ENCODE data around the gene PSMG3.

Gene PSMG3

DNA sequence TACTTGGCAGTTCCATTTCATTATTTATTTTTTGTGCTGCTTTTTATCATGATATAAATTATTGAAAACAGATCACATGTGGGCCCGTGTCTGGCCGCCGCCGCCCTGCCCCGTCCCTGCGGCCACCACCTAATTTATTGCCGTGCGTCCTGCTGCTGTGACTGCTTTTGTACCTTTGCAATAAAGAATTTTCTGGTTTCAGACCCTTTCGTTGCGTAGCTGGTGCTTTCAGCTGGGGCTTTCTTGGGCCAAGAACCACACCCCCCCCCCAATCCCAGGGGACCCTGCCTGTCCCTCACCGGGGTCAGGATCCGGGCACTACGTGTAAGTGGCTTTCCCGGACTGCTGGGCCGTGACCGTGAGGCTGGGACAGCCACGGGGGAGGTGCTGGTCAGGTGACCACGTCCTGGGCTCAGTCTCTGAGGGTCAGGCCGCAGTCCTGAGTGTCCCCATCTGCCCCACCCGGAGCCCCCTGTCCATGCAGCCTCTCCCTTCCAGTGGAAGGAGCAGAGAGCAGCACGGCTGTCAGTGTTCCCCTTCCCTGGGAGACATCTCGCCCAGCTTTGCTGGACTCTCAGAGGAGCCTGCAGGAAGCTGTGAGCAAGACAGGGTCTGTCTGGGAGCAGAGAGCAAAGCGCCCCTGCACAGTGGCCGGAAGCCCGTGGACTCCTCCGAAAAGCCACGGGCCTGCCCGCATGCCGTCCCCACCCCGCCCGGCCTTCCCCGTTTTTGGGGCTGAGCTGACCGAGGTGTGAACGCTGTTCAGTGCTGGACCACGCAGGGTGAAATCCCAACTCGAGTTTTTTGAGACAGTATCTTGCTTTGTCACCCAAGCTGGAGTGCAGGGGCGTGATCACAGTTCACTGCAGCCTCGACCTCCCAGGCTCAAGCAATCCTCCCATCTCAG lies 26.7 kb downstream of the PSMG3 start:
- no peak for DNase-seq

DNA sequence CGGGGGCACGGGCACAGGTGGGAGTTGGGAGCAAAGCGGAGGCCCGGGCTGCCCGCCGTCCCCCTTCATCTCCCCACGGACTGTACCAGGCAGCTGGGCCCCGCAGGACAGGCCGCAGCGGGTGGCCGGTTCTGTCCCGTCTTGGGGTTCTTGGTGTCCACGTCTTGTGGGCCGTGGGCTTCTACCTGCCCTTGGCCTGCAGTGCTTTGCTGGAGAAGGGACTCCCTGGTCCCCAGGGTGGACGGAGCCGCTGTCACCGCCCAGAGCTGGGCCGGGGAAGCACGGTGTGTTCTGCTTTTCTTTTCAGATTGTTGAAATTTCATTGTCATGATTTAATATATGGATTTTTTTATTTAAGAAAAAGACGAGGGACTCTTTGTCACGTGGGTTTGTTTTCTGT lies 27.5 kb downstream of the PSMG3 start:
- DNase-seq = no peak

DNA sequence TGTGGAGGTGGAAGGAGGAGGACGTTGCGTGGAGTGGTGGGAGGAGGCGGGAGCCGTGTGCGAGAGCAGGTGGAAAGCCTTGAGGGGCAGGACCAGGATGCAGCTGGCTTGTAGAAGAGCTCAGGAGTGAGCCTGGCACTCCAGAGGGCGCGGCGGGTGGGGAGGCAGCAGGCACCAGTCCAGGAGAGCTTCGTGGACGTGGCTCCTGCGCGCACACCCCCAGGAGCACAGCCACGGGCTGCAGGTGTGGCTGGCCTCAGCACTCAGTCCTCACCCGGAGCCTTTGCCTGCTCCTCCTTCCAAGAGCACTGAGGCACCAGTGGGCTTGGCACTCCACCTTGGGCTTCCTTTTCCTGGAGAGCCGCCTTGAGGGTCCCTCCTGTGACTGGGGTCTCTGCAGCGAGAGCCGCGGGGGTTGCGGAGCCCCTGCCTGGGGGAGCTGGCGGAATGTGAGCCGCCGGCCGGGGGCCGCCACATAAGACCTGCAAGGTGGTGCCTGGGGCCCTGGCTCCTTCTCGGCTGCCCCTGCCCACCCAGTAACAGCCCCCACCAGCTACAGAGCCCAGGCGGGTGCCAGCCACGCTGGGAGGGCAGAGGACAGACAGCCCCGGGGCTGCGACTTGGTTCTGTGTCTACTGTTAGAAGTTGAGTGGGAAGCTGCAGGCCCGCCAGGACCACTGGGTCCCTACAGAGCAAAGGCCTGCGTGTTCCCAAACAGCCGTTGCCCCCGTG lies 28.2 kb downstream of the PSMG3 start:
- DNase-seq = no peak

DNA sequence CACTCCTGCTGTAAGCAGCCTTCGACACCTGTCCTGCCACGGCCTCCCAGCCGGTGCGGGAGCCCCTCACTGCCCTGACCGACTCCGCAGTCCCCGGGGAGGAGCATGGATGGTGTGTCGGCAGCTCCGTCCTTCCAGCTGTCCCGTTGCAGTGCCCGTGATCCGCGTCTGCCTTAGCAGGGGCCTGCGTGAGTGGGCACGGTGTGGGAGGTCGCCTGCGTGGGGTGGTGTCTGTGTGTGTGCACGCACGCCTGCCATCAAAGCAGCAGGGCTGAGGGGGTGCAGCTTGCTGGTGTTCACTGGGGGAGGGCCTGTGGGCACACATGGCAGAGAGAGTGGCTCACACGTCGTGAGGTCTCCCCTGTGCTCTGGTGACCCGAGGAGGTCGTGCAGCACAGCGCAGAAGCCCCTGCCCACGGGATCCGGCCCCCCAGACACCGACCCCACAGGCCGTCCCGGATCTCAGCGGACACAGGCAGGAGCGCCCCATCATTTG lies 29.0 kb downstream of the PSMG3 start:
- no peak for DNase-seq

DNA sequence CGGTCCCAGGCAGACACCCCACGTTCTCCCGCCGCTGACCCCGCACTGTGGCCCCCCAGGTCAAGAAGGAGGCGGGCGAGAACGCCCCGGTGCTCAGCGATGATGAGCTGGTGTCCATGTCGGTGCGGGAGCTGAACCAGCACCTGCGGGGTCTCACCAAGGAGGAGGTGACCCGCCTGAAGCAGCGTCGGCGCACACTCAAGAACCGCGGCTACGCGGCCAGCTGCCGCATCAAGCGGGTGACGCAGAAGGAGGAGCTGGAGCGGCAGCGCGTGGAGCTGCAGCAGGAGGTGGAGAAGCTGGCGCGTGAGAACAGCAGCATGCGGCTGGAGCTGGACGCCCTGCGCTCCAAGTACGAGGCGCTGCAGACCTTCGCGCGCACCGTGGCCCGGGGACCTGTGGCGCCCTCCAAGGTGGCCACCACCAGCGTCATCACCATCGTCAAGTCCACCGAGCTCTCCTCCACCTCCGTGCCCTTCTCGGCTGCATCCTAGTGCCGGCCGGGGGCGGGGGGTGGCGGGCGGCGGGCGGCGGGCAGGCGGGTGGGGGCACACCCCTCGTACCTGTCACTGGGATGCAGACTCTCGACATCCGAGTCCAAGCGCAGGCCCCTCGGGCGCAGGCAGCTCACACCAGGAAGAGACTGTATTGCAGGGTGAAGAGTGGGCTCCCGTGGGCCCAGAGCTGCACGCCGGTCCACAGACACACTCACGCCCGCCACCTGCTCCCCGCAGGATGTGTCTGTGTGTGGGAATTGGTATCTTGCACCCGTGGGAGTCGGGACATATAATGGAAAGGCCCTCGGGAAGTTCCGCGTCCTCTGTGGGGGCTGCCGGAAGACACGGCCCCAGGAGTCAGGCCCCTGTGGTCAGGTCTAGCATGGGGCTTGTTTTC lies 29.7 kb downstream of the PSMG3 start:
- DNase-seq = no peak

DNA sequence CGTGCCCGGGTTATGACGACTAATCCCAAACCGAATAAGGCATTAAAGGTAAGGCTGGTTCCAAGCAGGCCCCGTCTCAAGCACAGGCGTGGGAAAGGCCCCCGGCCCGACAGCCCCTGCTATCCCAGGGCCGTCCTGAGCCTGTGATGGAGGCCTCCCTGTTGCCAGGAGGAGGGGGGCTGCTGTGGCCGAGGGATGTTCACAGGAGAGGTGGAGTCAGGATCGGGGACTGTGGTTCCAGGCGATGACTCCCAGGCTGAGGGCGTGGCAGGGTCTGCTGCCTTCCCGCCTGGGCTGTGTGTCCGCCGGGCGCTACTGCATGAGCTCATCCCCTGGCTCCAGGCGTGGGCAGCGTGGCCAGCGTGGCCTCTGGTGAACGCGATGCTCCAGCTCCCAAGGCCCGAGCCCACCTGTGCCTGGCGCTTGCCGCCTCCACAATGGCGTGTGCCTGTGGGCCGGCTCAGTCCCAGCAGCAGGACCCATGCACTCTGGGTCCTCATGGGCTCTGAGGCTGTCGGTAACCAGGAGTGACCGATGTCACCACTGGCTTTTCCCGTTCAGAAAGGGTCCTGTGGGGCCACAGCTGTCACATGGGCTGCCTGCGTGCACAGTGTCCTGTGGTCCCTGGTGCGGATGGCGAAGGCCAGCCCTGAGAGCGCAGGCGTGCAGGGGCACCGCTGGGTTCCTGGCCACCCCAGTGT lies 30.5 kb downstream of the PSMG3 start:
- no peak for DNase-seq

DNA sequence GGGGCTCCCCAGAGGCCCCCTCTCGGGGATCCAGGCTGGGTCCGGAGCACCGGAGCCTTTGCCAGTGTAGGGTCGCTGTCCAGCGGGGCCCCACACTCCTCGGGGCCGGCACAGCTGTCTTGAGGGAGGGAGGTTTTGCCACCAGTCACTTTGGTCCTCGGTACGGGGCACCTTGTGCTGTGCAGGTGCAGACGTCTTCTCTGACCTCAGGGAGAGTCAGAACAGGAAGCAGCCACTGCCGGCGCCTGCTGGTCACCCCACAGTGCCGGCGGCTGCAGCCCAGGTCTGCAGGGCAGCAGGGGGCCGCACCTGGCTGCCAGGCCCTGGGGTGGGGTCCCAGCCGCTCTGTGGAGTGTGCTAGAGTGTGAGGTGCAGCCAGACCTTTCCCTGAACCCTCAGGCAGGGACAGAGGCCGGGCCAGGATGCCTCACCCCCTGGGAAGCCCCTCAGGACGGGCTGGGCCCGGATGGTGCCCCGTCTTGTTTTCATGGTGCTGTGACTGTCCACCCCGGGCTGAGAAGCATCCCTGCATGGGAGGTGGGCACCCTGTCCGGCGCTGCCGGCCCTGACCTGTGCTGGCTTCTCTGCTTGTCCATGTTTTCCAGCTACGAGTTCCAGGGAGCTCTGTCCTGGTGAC lies 31.2 kb downstream of the PSMG3 start:
- DNase-seq = no peak

DNA sequence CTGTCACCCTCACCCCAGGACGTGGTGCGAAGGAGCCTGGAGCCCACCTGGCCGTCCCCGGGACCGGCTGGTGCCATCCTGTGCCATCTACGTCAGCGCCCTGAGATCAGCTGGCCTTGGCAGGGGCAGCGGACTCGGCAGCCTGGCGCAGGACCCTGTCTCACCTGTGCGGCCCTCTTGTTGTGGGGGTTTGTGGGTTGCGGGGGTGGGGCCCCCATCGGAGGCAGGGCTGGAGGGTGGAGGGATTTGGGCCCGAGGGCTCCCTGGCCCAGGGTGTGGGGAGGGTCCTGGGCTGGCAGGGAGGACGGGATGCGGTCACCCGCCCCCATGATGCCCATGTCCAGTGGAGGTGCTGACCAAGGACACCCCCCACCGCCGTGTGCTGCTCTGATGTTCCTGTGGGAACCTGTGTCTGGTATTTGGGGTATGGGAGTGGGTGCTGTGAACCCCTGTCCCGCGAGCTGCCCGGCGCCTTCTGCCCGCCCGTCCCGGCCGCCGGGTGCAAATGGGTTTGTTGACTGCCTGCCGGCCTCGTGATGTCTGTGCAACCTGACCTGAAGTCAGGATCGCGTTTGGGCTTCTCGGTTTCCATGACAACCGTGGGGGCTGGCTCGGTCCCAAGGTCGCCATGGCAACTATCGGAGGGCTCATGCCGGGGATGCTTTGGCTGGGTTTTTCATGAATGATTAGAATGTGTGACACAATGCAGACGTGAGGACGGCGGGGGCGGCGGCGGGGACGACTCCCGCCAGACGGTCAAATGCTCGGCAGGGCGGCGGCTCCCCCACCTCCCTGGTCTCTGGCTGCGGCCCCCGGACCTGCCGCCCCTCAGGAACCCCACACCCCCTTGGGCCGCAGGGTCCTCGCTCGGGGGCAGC lies 32.1 kb downstream of the PSMG3 start:
- peak; percentile 92 for DNase-seq

DNA sequence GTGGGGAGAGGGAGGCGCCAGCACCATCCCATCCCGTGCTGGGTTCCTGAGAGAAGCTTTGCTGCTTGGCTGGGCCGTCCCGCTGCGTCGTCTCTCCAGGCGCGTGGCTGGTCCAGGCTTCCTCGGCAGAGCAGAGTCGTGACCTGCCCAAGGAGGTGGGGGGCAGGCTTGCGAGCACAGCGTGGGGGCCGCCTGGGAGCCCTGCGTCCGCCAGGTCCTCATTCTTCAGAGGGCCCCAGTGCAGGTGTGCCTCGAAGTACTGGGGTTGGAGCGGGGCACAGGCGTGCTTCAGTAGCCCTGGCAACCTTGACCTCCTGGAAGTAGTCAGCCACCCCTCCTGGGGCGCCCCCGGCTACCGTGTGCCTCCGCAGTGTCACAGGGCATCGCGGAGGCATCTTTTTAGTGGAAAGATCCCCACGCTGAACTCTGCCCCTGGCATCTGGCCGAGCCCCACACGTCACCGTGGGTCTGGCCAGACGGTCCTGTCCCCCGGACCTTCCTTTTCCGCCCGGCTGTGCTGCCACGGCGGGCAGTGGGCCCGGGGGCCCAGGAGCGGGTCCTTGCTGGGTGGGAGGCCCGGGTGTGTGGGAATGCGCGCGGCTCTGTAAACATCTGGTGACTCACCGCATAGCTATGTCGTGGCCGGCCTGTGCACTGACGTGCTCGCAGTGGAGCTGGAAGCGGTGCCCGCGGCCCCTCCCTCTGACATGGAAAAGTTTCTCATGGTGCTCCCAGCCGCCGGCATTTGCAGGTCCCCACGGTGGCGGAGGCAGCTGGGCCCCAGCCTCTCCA lies 32.9 kb downstream of the PSMG3 start:
- peak; percentile 98 for DNase-seq

DNA sequence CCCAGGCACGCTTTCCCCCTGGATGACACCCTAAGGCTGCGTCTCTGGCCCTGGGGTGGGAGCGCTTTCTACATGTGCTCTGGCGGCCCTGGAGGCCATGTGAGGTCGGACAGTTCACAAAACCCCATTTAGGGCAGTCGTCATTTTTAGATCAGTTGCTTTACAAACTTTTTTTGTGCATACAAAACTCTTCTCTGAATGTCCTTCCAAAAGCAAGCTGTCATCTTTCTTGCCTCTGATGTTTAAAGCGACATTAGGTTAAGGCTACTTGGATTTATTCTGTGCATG lies 33.4 kb downstream of the PSMG3 start:
- no peak for DNase-seq

DNA sequence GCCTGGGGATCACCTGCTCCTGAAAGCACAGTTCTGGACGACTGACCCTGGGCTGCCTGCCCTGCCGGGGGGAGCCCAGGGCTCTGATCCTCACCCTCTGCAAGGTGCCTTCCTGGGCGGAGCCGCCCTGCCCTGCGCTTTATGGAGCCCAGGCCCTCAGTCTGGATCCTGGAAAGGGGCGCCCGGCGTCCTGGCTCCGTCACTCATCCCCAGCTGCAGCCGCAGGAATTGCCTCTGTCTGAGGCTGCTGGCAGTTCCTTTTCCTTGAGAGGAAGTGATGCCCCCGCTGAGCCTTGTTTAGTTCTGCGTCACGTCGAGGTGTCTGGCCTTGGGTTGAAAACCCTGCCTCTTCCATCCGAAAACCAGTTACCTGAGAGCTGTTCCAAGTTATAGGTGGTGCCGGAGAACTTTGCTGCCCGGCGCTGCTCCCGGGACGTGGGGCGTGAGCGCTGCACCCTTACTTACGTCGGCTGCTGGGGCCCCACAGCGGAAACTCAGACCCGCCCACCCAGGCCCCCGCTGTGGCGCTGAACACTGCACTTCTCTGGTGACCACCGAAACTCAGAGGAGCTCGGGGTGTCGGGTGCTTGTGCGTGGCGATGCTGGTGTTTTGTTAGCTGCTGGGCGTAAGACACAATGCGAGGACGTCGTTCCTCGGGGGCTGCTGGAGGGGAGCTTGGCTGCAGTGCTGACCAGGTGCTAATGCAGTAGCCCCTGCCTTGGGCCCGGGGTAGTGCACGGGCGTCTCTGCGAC lies 34.0 kb downstream of the PSMG3 start:
- DNase-seq = no peak

DNA sequence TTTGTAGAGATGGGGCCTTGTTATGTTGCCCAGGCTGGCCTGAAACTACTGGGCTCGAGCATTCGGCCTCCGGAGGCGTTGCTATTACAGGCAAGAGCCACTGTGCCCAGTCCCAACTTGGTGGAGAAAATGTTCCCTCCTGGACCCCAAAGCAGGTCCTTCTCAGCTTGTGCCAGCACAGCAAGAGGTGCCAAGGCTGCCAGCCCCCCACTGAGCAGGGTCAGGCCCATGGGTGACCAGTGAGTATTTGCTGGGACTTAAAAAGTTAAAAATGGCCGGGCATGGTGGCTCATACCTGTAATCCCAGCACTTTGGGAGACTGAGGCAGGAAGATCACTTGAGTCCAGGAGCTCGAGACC lies 34.8 kb downstream of the PSMG3 start:
- DNase-seq = no peak

DNA sequence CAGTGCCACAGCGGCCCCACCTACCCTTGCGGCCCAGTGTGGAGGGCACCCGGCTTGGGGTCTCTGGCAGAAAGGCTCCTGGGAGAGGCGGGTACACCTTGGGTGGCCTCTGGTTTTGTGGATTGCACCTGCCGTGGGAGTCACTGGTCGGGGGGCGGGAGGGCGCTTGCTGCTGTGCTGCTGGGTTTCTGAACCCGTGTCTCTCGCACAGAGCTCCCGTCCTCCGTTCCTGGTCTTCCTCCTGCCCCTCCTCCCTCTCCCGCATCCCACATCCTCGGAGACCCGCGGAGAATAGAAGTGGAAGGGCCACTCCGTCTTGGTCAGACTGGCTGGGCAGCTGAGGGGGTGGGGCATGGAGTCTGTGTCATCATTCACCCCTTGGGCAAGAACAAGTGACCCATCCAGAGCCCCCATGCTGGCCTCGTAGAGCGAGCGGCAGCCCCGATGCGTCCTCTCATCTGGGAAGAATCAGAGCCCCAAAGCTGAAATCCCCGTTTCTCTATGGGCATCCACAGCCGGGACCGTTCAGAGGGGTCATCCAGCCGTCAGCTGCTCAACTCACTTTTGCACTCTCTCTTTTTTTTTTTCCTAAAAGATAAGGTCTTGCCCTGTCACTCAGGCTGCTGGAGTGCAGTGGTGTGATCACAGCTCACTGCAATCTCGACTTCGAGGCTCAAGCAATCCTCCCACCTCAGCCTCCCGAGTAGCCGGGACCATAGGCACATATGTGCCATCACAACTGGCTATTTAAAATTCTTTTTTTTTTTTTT lies 35.3 kb downstream of the PSMG3 start:
- no peak for DNase-seq

DNA sequence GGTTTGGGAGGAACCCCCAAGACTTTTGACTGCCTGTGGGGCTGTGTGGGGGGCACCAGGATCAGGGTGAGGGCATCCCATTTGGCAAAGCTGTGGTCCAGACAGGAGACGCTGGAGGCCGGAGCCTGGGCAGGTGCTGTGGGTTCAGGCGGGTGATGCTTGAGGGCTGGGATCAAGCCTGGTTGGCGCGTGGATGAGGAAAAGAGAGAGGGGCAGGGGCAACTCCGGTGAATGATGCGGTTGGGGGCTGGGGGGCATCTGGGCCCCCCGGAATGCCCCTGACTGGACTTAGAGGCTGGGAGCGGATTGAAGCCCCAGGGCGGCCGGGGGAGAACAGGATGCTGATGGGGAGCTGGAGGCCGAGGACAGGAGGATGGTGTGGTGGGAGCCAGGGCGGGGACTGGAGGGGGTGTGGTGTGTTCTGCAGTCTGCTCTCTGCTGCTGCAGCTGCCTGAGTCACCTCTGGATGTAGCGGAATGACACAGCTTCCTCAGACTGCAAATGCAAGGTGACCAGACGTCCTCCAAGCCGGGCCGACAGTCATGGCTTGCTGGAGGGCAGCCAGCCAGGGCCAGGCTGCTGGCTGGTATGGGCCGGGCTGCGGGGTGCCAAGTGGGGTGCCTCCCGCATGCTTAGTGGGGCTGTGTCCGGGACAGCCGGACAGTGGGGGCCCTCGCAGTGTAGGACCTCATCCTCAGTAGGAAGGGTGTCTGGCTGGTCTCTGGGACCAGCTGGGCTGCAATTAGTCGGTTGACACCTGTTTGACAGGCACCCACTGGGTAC lies 36.1 kb downstream of the PSMG3 start:
- DNase-seq = peak; percentile 72

DNA sequence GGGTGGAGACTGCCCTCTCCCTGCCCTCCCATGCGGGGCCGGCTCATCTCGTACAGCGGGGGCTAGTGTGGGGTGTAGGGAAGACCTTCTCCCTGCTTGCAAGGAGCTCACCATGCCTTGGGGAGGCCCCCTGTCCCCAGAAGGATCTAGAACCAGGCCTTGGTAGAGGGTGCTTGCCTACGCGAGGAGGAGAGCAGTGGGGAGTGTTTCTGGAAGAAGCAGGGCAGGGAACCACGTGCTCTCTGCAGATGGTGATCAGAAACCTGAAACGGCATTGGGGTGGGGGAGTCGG lies 36.6 kb downstream of the PSMG3 start:
- DNase-seq = no peak

DNA sequence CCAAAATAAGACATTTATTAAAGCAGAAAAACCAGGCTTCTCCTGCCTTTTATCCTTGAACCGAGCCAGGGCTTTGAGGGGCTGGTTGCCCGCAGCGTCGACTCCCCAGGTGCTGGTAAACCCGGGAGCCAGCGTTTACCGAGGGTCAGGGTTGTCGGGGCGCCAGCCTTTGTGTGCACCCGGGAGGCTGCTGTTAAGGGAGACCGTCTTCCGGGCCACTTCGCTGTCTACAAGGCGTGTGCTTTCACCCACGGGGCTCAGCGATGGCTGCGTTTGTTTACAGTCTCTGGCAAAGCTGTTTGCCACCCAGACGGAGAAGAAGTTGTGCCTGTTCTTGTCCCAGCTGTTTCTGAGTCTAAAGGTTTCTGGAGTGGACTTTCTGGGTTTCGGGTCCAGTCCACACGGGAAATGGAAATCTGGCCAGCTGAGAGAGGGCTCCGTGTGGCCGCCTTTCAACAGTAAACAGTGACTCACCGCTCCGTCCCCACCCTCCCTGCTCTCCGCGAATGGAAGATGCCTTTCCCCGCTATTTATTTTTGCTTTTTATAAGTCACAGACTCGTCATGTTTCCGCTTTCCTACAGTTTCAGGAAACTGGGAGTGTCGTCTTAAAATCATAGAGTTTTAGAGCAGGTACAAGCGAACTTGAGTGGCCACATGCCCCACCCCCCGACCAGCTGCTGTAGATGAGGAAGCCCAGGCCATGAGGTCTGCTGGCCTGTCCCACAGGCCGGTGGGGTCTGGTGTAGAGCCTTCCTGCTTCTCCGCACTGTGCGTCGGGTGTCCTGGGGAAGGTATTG lies 37.2 kb downstream of the PSMG3 start:
- peak; percentile 69 for DNase-seq

DNA sequence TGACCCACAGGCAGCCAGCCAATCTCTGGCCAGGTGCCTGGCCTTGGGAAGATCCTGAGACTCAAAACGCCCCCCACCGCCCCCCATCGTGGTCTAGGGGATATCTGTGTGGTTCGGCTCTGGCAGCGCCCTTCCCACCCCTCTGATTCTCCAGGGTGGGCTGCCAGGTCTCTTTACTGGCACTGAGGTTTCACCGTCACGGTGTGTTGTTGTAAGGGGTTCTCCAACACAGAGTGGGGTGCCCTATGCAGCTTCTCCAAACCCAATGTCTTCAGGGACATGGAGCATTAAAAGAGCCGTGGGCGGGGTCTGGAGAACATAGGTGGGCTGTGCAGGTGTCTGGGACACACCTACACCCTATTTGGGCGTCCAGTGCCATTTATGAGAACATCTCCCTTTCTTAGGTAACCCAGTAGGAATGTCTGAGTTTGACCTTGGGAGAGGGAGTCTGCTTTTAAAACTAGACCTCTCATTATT lies 37.8 kb downstream of the PSMG3 start:
- no peak for DNase-seq
